IPS-18c (cell line): ENCODE measurements around the gene MRPL12.
"Not testable (repeated sequence)": the region's sequence is repeated elsewhere in the genome, so short reads cannot be mapped to it uniquely, and the experiment has no call there.

Experiments
- H3K4me3 ChIP-seq: 2 replicates; pipeline ENCODE4 v1.7.0; 2013; ENCODE audit warnings: low read depth, mild to moderate bottlenecking, low read length, moderate library complexity; ENCODE audit not compliant: insufficient read depth
- H3K9me3 ChIP-seq: one replicate; pipeline ENCODE4 v1.6.1; 2013; ENCODE audit warnings: mild to moderate bottlenecking, low read length, moderate library complexity; ENCODE audit not compliant: control insufficient read depth, insufficient read depth

Gene MRPL12

GRCh38 chr17:81675515-81676221 lies 27.5 kb upstream of the MRPL12 start:
- not testable (repeated sequence) for H3K4me3 ChIP-seq, H3K9me3 ChIP-seq

- Histone ChIP-seq H3K4me3 (no peak overlapping the region), H3K9me3 (no peaks in the 10 kb centered on the region)
These were observed 26.3 kb upstream of the MRPL12 start for GRCh38 chr17:81676906-81677305.

- Histone ChIP-seq H3K4me3 (no peak overlapping the region), H3K9me3 (peaks cover 2% of the 10 kb centered on the region)
These were observed 23.0 kb upstream of the MRPL12 start for GRCh38 chr17:81680150-81680549.

GRCh38 chr17:81681672-81682071 lies 21.5 kb upstream of the MRPL12 start:
- Histone ChIP-seq H3K4me3 (no peak overlapping the region), H3K9me3 (peaks cover 2% of the 10 kb centered on the region)

- peak overlapping the region; percentile 98 for H3K4me3 ChIP-seq
These were observed 20.5 kb upstream of the MRPL12 start for GRCh38 chr17:81682565-81683207.

GRCh38 chr17:81683208-81683583 lies 20.0 kb upstream of the MRPL12 start:
- Histone ChIP-seq H3K4me3 (peak overlapping the region; percentile 98), H3K9me3 (peaks cover 2% of the 10 kb centered on the region)

More at GRCh38 chr17:81682565-81683207, 20.5 kb upstream of the MRPL12 start:
- peaks cover 2% of the 10 kb centered on the region for H3K9me3 ChIP-seq

GRCh38 chr17:81683584-81684441 lies 19.4 kb upstream of the MRPL12 start, which contains the start of the genes ARL16 and HGS:
Gene ARL16, minus strand, starts transcription at chr17:81683797. Its CDS starts 44 bp downstream, at chr17:81683753.
Gene HGS, plus strand, starts transcription at chr17:81684011. Its CDS starts 56 bp downstream, at chr17:81684067.
- Histone ChIP-seq H3K9me3 (peaks cover 2% of the 10 kb centered on the region), H3K4me3 (peak within 1 kb of the TSS; percentile 98)

GRCh38 chr17:81684442-81684911 lies 18.7 kb upstream of the MRPL12 start:
- H3K9me3 ChIP-seq = peaks cover 2% of the 10 kb centered on the region
- peak overlapping the region; percentile 92 for H3K4me3 ChIP-seq

GRCh38 chr17:81685108-81685507 lies 18.1 kb upstream of the MRPL12 start:
- 0 out of 2 replicates have a peak overlapping the region, but pooled peaks have one; percentile 92 for H3K4me3 ChIP-seq
- peaks cover 2% of the 10 kb centered on the region for H3K9me3 ChIP-seq

GRCh38 chr17:81686614-81687013 lies 16.6 kb upstream of the MRPL12 start:
- Histone ChIP-seq H3K4me3 (no peak overlapping the region), H3K9me3 (peaks cover 2% of the 10 kb centered on the region)

GRCh38 chr17:81687770-81688541 lies 15.2 kb upstream of the MRPL12 start:
- H3K4me3 ChIP-seq = no peak overlapping the region
- H3K9me3 ChIP-seq = peaks cover 2% of the 10 kb centered on the region

GRCh38 chr17:81688616-81689015 lies 14.6 kb upstream of the MRPL12 start:
- Histone ChIP-seq H3K4me3 (no peak overlapping the region), H3K9me3 (peaks cover 2% of the 10 kb centered on the region)

- no peak overlapping the region for H3K4me3 ChIP-seq
- no peaks in the 10 kb centered on the region for H3K9me3 ChIP-seq
These were observed 13.1 kb upstream of the MRPL12 start for GRCh38 chr17:81690066-81690465.

GRCh38 chr17:81690549-81690948 lies 12.6 kb upstream of the MRPL12 start:
- H3K9me3 ChIP-seq = no peaks in the 10 kb centered on the region
- H3K4me3 ChIP-seq = no peak overlapping the region

- Histone ChIP-seq H3K4me3 (no peak overlapping the region), H3K9me3 (no peaks in the 10 kb centered on the region)
These were observed 12.0 kb upstream of the MRPL12 start for GRCh38 chr17:81691196-81691595.

- Histone ChIP-seq H3K9me3 (no peaks in the 10 kb centered on the region), H3K4me3 (no peak overlapping the region)
These were observed 11.6 kb upstream of the MRPL12 start for GRCh38 chr17:81691608-81692007.
